HepG2 (cell line): ENCODE data around the gene PTAR1. TPM values are rescaled to one million over a fixed set of nuclear protein-coding genes. Genes with fewer than 3 reads are reported as not detected.

ENCODE experiments used
- ATAC-seq: fragments of 200-7000 bp; cut with Tn5 transposase; 3 replicates; pipeline ENCODE4 v1.9.1; 2020; ENCODE audit warnings: mild to moderate bottlenecking, moderate library complexity
- BruUV-seq: library from RNA; stranded (reverse); fragments of 400-500 nt; replicated peaks from 2 replicates; lab custom pipeline; 2021; lab: Mats Ljungman, UMichigan
- CTCF ChIA-PET: fragments of 300-600 bp; formaldehyde crosslinking; extraction: SDS; loops from one replicate; lab custom pipeline; 2021; ENCODE audit warnings: low total read pairs, inconsistent platforms, low intra/inter-chr PET ratio; lab: Yijun Ruan, JAX
- POLR2A ChIA-PET: fragments of 350-600 bp; sonication (Branson Sonifier 250); formaldehyde crosslinking; loops from one replicate; lab custom pipeline; 2020; ENCODE audit warnings: antibody characterized with exemption, inconsistent platforms; lab: Yijun Ruan, JAX
- DNase-seq: peaks from one replicate; pipeline ENCODE4 v3.0.0-alpha.2; 2015; ENCODE audit warnings: low spot score
- FAIRE-seq: peaks from 3 replicates; lab custom pipeline; 2011; peaks lifted over from hg19 to GRCh38; lab: Jason Lieb, UNC
- H2AFZ ChIP-seq: one replicate; pipeline ENCODE4 v1.6.1; 2011; ENCODE audit warnings: low read length, inconsistent platforms
- H3K27ac ChIP-seq: fragments of 300-600 bp; 3 replicates; pipeline ENCODE4 v1.8.0; 2011; ENCODE audit warnings: mixed run types, mild to moderate bottlenecking, mixed read lengths, low read length, inconsistent platforms; ENCODE audit not compliant: insufficient read depth; ENCODE audit errors: extremely low read length
- H3K27me3 ChIP-seq, 2 experiments: fragments of 200-600 bp in 1 of 2; 2 replicates in 1 of 2; 3 replicates in 1 of 2; pipeline versions ENCODE4 v1.6.0 to v1.8.0; 2011; ENCODE audit warnings: low read length in 2 of 2, mild to moderate bottlenecking in 2 of 2, moderate library complexity in 2 of 2, inconsistent platforms in 1 of 2; ENCODE audit not compliant: insufficient read depth in 2 of 2, control insufficient read depth in 1 of 2
- H3K36me3 ChIP-seq, 2 experiments: fragments of 200-600 bp in 1 of 2; replicated peaks in 1 of 2; 2 replicates in 1 of 2; 3 replicates in 1 of 2; pipeline versions ENCODE4 v1.5.1 to v1.8.0; 2011; ENCODE audit warnings: low read length in 2 of 2, inconsistent platforms in 1 of 2; ENCODE audit not compliant: insufficient read depth in 2 of 2, control insufficient read depth in 1 of 2
- H3K4me1 ChIP-seq: 2 replicates; pipeline ENCODE4 v1.5.1; 2012; ENCODE audit warnings: low read length, inconsistent platforms; ENCODE audit not compliant: insufficient read depth
- H3K4me2 ChIP-seq: 2 replicates; pipeline ENCODE4 v1.6.0; 2011; ENCODE audit warnings: low read depth, low read length, inconsistent platforms
- H3K4me3 ChIP-seq, 3 experiments: fragments of 200-600 bp in 1 of 3; sonication (generic), shearing (Covaris generic) in 1 of 3; replicated peaks in 1 of 3; 2 replicates each; pipeline ENCODE4 v1.5.1; 2011 to 2016; ENCODE audit warnings: low read length in 3 of 3, inconsistent platforms in 2 of 3, low read depth in 2 of 3, mild to moderate bottlenecking in 2 of 3, control low read depth in 1 of 3, mixed read lengths in 1 of 3; ENCODE audit not compliant: insufficient read depth in 1 of 3
- H3K79me2 ChIP-seq: one replicate; pipeline ENCODE4 v1.6.1; 2011; ENCODE audit warnings: low read length, inconsistent platforms; ENCODE audit not compliant: insufficient read depth
- H3K9ac ChIP-seq: 2 replicates; pipeline ENCODE4 v1.6.0; 2011; ENCODE audit warnings: mild to moderate bottlenecking, low read depth, low read length, inconsistent platforms; ENCODE audit not compliant: insufficient read depth
- H3K9me3 ChIP-seq: 2 replicates; pipeline ENCODE4 v1.5.1; 2012; ENCODE audit warnings: mild to moderate bottlenecking, low read length
- H4K20me1 ChIP-seq: 2 replicates; pipeline ENCODE4 v1.6.0; 2011; ENCODE audit warnings: inconsistent platforms, mild to moderate bottlenecking, low read length, moderate library complexity; ENCODE audit not compliant: insufficient read depth
- GATAD1 ChIP-seq: IDR thresholded peaks from 2 replicates; pipeline ENCODE4 v1.6.1; 2016; ENCODE audit warnings: missing genetic modification reagents, missing compliant biosample characterization
- LCORL ChIP-seq, 2 experiments: fragments of 450-650 bp in 1 of 2; sonication (generic) in 1 of 2; formaldehyde crosslinking in 1 of 2; IDR thresholded peaks; 2 replicates each; pipeline versions ENCODE4 v1.5.0 to v1.6.1; 2017 to 2020; ENCODE audit warnings: antibody characterized with exemption in 1 of 2, missing genetic modification reagents in 1 of 2
- PRDM15 ChIP-seq: sonication (generic); formaldehyde crosslinking; IDR thresholded peaks from 2 replicates; pipeline ENCODE4 v1.4.0; 2020; ENCODE audit warnings: missing genetic modification reagents
- RFXAP ChIP-seq: sonication (generic); formaldehyde crosslinking; IDR thresholded peaks from 2 replicates; pipeline ENCODE4 v1.4.0; 2020; ENCODE audit warnings: missing genetic modification reagents, borderline replicate concordance
- ZNF333 ChIP-seq: sonication (generic); formaldehyde crosslinking; IDR thresholded peaks from 2 replicates; pipeline ENCODE4 v1.4.0; 2020; ENCODE audit warnings: mild to moderate bottlenecking, missing genetic modification reagents, borderline replicate concordance
- ZNF503 ChIP-seq: sonication (generic); formaldehyde crosslinking; IDR thresholded peaks from 2 replicates; pipeline ENCODE4 v1.4.0; 2020; ENCODE audit warnings: missing genetic modification reagents
- WGBS: methylation state at CpG from one replicate; pipeline ENCODE4 v1.1.6; 2017; ENCODE audit warnings: low lambda C conversion rate; 5-methylcytosine and 5-hydroxymethylcytosine counted together
- in situ Hi-C: cut with HindIII; loops from 2 replicates; pipeline ENCODE4 v1.10.0; 2017; ENCODE audit warnings: low pct_unique_long_range_greater_than_20kb; ENCODE audit not compliant: extremely low pct_ligation_motif_present
- intact Hi-C: fragments of 100-400 bp; cut with micrococcal nuclease; formaldehyde crosslinking; loops from one replicate; pipeline ENCODE4 v1.10.0; 2022; ENCODE audit not compliant: unreplicated experiment
- polyA plus RNA-seq, 8 experiments: library from polyadenylated mRNA; depleted of rRNA in 3 of 8; stranded (reverse) in 7 of 8; unstranded in 1 of 8; fragments of >200 nt; fragmentation: Illumina TruSeq in 4 of 8; extraction: Trizol in 4 of 8; gene quantifications; 2 replicates each; pipeline versions ENCODE4 v1.2.1 to v1.2.3, GENCODE V29; 2011 to 2016; ENCODE audit warnings: low read depth in 4 of 8, missing spikeins in 1 of 8, mixed read lengths in 1 of 8; ENCODE audit not compliant: insufficient read depth in 1 of 8
- total RNA-seq, 5 experiments: library from RNA; depleted of rRNA; stranded (reverse); fragments of >200 nt; fragmentation: Illumina TruSeq; extraction: Trizol; gene quantifications; 2 replicates each; pipeline ENCODE4 v1.2.3, GENCODE V29; 2016; ENCODE audit warnings: low read depth in 1 of 5

The PTAR1 gene
- total and polyA plus RNA-seq, 2 of the 13 experiments (the other 11 are each of a cell fraction or from before 2014, with no cell fraction given), result 26.5 to 42.1 TPM

DNA sequence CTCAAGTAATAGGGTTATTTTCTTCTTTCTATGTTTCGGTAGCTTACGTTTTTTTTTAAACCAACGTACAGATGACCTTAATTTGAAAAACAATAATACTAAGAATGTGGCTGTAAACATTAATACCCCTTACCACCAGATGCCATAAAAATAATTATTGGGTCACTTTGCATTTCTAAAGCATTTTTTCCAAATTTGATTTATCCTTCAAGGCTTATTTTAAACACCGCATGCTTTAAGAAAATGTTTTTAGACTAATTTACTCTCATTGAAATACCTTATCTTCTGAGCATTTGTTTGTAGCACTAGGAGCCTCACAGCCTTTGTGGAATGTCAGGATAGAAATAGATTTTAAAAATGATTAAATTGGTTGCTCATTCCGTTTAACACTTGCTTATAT lies 81.9 kb downstream of the PTAR1 start (continued):
- no peak for TF ChIP-seq PRDM15 (CRISPR knock-in tag)
- no peak for TF ChIP-seq ZNF503 (CRISPR knock-in tag)

GRCh38 chr9:69675563-69675962 lies 84.2 kb downstream of the PTAR1 start:
- intact Hi-C loops (loop anchor here (10.0 kb wide), 1 partner anchor 149 kb away; the partner anchor contains the start of gene CFAP95), in situ Hi-C loops (loop anchor here (10.0 kb wide), 1 partner anchor 199 kb away; no protein-coding TSS in a partner anchor)
- Histone ChIP-seq H4K20me1 (no peaks in the 10 kb centered on the region), H3K27ac (no peak overlapping the region), H3K9me3 (no peaks in the 10 kb centered on the region), H2AFZ (no peak overlapping the region), H3K4me1 (no peaks in the 10 kb centered on the region), H3K4me3 (no peak overlapping the region), H3K79me2 (no peaks in the 10 kb centered on the region), H3K36me3 (no peaks in the 10 kb centered on the region), H3K4me2 (no peak overlapping the region), H3K9ac (no peak overlapping the region), H3K27me3 (peaks cover 2 to 23% of the 10 kb centered on the region in 2 experiments; a peak in 4 of 5 replicates)
- TF ChIP-seq ZNF333 (CRISPR knock-in tag) (no peak), LCORL (IDR thresholded peaks at IDR 0.05) (0 out of 2 replicates have a peak, but pooled peaks have one; percentile 38), LCORL (CRISPR knock-in tag; IDR thresholded peaks at IDR 0.05) (no peak), RFXAP (no peak), GATAD1 (CRISPR knock-in tag) (no peak)
- FAIRE-seq (no peak), DNase-seq (no peak), ATAC-seq (no peak)
- ChIA-PET POLR2A (no interaction called here), CTCF (interaction anchor here (4.0 kb wide), 1 partner anchor 202 kb away, joined by 30 read pairs; no protein-coding TSS in a partner anchor)
- BruUV-seq, result no TSS peak
- WGBS, result 5% methylated on average over 3 of the region's 3 CpGs
